Mesenteric fat pad (tissue), 1 donor: Measurements from ENCODE around the gene SPTLC2. TPM values are rescaled to one million over a fixed set of nuclear protein-coding genes. Genes with fewer than 3 reads are reported as not detected.
A peak's percentile ranks its signal among the peaks of the same experiment; 100 is the strongest.

Experiments used
- DNase-seq: peaks from one replicate; pipeline ENCODE4 v3.0.0-alpha.2; 2020; ENCODE audit warnings: low spot score
- total RNA-seq: library from RNA; stranded (reverse); fragmentation: NEBNext Ultra II Directional; extraction: Animal tissue kit (Norgen Biotek cat#: 25700); gene quantifications from one replicate; pipeline ENCODE4 v1.2.1, GENCODE V29; 2021
- donor health status: DM: yes; HTN: yes; CAD: no.

Gene SPTLC2
- total RNA-seq, 1 donor from 2014 or later: 75.2 TPM

- DNase-seq: no peak
Observed at GRCh38 chr14:77509366-77509765, 107.1 kb downstream of the SPTLC2 start.

- DNase-seq: no peak
Observed at GRCh38 chr14:77508876-77509275, 107.6 kb downstream of the SPTLC2 start.

GRCh38 chr14:77508249-77508648 lies 108.2 kb downstream of the SPTLC2 start:
- no peak for DNase-seq

GRCh38 chr14:77507762-77508161 lies 108.7 kb downstream of the SPTLC2 start:
- DNase-seq: no peak

GRCh38 chr14:77505031-77505430 lies 111.4 kb downstream of the SPTLC2 start:
- no peak for DNase-seq

GRCh38 chr14:77503138-77503537 lies 113.3 kb downstream of the SPTLC2 start:
- DNase-seq: no peak

GRCh38 chr14:77502109-77502782 lies 114.2 kb downstream of the SPTLC2 start:
- DNase-seq: no peak

- DNase-seq: no peak
Observed at GRCh38 chr14:77498984-77499527, 117.4 kb downstream of the SPTLC2 start.

- DNase-seq: peak; percentile 88
Observed at GRCh38 chr14:77498120-77498979, 118.1 kb downstream of the SPTLC2 start, which contains the start of gene ISM2. Gene ISM2, minus strand, starts transcription at chr14:77498816. Its CDS starts 23 bp downstream, at chr14:77498793.

- peak; percentile 35 for DNase-seq
Observed at GRCh38 chr14:77495334-77495733, 121.1 kb downstream of the SPTLC2 start.

- no peak for DNase-seq
Observed at GRCh38 chr14:77491056-77491455, 125.4 kb downstream of the SPTLC2 start.

- DNase-seq: peak; percentile 55
Observed at GRCh38 chr14:77490347-77490986, 126.0 kb downstream of the SPTLC2 start.

- peak; percentile 39 for DNase-seq
Observed at GRCh38 chr14:77489041-77489440, 127.4 kb downstream of the SPTLC2 start.

GRCh38 chr14:77488558-77488957 lies 127.9 kb downstream of the SPTLC2 start:
- peak; percentile 59 for DNase-seq

GRCh38 chr14:77485901-77486678 lies 130.3 kb downstream of the SPTLC2 start:
- DNase-seq: no peak

GRCh38 chr14:77485256-77485655 lies 131.2 kb downstream of the SPTLC2 start:
- no peak for DNase-seq

- no peak for DNase-seq
Observed at GRCh38 chr14:77482422-77482821, 134.0 kb downstream of the SPTLC2 start.

- no peak for DNase-seq
Observed at GRCh38 chr14:77478796-77479195, 137.6 kb downstream of the SPTLC2 start.

- no peak for DNase-seq
Observed at GRCh38 chr14:77478029-77478428, 138.4 kb downstream of the SPTLC2 start.

GRCh38 chr14:77475432-77476115 lies 140.9 kb downstream of the SPTLC2 start:
- DNase-seq: no peak
